ENCODE results near the gene LRRC32.

The LRRC32 gene

DNA sequence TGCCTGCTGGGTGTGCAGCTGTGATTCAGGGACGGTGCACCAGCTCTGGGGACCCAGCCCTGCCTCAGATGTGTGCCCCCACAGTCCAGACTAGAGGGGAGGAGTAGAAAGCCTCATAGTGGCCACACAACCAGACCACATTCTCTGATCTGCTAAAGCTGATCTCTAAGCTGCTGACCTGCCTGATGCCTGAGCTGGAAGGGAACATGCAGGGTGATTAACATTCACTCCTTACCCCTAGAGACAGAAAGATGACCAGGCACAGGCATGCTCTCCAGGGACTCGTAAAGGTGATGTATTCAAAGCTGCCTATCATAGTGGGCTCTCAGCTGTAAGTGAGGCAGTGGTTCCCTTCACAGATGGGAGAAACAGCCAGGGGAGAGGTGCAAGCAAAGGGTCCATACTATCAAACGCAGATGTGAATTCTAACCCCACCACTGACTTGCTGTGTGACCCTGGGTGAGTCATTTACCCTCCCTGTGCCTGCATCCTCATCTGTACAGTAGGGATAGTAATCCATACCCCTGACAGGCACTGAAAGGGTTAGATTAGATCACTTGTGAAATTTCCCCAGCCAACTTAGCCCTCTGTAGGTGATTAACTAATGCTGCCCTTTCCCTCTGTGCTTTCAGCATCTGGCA, 29.0 kb upstream of the LRRC32 start:
- no peak for DNase-seq

DNA sequence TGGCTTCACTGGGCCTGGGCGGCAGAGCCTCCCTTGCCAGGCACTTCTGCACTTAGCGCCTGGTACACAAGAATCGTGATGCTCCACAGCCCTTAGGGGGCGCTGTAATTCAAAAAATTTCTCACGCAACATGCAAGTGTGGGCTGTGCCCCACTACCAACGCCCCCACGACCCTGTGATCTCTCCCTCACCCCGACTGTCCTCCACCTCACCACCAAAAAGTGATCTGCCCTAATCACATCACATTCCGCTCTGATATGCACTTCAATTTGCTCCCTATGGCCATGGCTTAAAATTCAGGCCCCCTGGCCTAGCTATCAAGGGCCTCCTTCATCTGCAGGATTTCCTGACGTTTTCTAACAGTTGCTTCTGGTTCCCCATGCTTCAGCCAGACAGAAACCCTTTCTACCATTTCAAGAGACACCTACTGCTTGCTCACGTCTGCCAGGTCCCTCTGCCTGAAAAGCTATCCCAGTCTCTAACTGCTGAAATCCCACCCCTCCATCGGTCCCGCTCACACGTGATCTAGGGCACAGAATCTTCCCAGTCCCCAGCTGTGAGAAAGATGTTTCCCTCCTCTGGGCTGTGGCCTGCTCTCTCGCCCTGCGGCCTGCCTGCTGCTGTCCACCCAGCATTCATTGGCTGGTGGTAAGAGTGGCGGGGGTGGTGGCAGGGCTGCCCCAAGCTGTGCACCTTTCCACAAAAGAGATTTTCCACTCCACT, 27.9 kb upstream of the LRRC32 start:
- DNase-seq = no peak

GRCh38 chr11:76696756-76697155, 26.2 kb upstream of the LRRC32 start:
- DNase-seq = no peak

- no peak for DNase-seq
These were observed 25.2 kb upstream of the LRRC32 start for GRCh38 chr11:76695771-76696170.

- DNase-seq = no peak
These were observed 24.6 kb upstream of the LRRC32 start for GRCh38 chr11:76695133-76695532.

GRCh38 chr11:76694664-76695063, 24.1 kb upstream of the LRRC32 start:
- no peak for DNase-seq

DNA sequence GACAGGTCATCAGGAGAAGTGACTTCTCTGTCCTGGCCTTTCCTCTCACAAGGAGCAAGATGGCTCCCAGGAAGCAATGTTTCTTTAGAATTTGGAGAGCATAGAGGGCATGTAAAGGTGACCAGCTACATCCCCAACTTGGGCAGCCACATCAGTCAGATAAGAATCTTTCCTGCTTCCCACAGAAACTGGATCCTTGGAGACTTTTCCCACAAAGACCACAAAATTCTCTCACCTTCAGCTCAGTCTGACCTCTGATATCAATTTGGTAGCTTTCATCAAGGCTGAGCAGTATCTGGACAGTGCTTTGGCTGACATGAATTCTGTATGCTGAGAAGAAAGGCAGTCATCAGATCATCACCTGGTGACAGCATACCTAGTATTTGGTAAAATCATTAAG, 23.3 kb upstream of the LRRC32 start:
- DNase-seq = no peak

GRCh38 chr11:76692956-76693355, 22.4 kb upstream of the LRRC32 start:
- DNase-seq = no peak

- DNase-seq = no peak
These were observed 21.1 kb upstream of the LRRC32 start for GRCh38 chr11:76691655-76692054.

DNA sequence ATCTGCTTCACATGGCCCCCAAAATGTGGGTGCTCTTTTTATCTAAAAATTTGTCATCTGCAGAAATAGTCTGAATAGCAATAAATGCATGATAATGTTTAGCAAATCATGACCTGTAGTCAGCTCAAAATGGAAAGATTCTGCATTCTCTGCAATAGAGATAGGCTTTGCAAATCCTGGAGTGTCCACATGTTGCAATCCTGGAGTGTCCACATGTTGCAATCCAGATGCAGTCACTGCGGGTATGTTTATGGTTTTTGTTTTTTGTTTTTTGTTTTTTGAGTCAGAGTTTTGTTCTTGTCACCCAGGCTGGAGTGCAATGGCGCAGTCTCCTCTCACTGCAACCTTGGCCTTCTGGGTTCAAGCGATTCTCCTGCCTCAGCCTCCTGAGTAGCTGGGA, 20.2 kb upstream of the LRRC32 start:
- DNase-seq = no peak

- DNase-seq = no peak
These were observed 19.0 kb upstream of the LRRC32 start for GRCh38 chr11:76689313-76690260.

- DNase-seq = no peak
These were observed 17.6 kb upstream of the LRRC32 start for GRCh38 chr11:76688146-76688545.

DNA sequence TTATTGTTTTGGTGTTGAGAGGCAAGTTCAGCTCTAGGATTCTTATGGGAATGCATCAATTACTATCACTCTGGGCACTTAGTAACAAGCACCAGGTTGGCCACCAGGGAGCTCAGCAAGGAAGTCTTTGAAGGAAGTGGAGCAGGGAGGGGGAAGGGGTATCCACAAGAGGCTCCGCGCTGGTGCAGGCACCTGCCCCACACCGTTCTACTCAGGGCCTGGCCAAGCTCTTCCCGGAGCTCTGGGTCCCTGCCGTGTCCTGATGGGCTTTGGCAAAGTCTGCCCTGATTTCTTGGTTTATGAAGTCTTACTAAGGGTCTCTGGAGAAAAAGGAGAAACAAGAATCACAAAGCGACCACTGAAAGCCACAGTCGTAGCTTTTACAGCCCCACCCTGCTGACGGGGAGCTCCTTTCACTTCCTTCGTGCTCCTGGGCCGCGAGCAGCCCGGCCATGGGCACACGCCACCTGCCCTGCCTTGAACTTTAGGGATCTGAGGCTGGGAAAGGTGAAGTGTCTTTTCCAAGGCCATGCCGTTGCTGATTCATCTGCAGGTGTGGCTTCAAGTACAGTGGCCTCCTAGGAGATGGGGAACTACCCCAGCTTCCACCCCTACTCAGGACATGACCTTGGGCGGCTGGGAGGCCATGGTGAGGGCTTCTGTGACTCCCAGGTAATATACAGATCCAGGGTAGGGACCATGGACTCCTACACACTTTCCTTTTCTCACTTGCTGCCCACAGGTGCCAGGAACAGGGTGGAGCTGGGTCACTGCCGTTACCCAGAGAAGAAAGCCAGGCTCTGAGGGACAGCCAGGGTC, 15.9 kb upstream of the LRRC32 start:
- no peak for DNase-seq

- no peak for DNase-seq
These were observed 15.3 kb upstream of the LRRC32 start for GRCh38 chr11:76685831-76686230.

GRCh38 chr11:76685237-76685636, 14.7 kb upstream of the LRRC32 start:
- no peak for DNase-seq

DNA sequence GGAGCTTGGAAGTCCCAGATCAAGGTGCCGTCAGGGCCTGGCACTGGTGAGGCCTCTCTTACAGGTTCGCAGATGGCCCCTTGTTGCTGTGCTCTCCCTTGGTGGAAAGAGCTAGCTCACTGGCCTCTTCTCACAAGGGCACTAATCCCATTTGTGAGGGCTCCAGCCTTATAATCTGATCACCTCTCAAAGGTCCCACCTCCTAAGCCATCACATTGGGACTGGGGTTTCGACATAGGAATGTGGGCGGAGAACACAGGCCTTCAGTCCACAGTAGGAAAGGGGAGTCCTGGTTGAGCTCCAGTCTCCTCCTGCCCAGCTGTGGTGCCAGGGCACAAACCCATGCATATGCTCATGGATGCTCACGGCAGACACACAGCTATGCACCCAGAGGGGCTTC, 14.0 kb upstream of the LRRC32 start:
- DNase-seq = no peak

DNA sequence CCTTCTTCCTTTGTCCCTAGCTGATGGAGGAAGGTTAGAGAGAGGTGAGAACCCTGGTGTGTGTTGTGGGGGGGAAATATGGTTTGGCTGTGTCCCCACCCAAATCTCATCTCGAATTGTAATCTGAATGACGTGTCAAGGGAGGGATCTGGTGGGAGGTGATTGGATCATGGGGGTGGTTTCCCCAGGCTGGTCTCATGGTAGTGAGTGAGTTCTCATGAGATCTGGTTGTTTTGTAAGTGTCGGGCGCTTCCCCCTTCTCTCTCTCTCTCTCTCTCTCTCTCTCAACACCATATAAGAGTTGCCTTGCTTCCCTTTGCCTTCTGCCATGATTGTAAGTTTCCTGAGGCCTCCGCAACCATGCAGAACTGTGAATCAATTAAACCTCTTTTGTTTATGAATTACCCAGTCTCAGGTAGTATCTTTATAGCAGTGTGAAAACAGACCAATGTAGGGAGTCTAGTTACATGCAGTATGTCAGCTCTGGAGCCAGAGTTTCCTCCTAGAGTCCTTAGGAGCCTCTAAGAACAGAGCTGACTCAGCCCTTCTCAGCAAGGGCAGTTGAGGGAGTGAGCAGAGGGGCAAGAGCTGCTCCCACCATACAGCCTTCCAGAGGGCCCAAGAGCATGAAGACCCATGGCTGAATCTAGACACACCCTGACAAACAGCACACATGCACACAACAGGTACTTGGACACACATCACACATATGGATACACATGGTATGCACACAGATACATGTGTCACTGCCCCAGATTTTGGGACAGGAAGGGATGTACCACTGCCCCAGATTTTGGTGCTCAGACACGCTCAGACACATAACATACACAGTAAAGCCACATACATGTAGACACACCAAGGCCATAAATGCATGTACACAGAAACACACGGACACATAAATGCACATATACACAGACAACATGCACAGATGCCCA, 12.9 kb upstream of the LRRC32 start:
- DNase-seq = no peak

- DNase-seq = no peak
These were observed 12.1 kb upstream of the LRRC32 start for GRCh38 chr11:76682684-76683083.

- no peak for DNase-seq
These were observed 11.6 kb upstream of the LRRC32 start for GRCh38 chr11:76682106-76682505.

DNA sequence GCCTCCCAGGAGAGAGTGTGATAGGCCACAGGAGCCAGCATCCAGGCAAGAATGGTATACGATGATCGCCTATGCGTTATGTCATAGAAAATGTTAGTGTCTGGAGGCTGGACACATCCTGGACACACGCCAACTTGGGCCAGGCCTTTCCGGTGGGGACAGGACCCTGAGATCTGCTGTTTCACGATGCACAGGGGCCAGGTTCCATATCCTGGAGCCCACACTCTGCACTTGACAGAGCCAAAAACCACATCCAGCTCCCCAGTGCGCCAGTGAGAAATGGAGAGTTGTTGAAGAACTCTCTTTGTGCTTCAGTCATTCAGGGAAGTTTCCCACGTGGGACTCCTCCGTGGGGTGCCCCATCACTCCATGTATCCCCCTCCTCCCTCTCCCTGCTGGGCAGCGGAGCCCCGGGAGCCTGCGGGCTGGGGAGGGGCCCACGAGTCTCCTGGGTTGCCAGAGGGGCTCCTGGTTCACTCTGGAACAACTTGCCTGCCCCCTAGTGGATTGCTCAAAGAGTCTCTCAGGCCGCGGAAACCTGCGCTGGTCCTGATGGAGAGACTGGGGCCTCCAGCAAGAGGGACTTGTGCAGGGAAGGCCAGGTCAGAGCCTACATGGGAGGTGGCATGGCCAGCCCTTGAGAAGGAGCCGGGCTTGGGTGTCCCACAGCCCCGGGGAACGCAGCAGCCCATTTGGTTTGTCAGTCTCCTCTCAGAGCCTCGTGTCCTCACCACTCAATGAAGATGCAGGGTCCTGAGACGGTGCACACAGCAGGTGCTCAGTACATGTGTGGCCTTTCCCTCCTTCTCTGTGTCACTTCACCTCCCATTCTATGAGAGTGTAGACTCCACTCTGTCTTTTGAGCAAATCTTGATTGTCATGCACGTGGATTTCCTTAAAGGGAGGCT, 10.2 kb upstream of the LRRC32 start:
- peak; percentile 56 for DNase-seq

GRCh38 chr11:76678321-76678720, 7.8 kb upstream of the LRRC32 start:
- DNase-seq = no peak

Measured in stimulated activated CD4-positive, alpha-beta T cell treated with anti-CD3 and anti-CD28 coated beads, Interleukin-4, amount 100 ng/mL, for 1 hour (primary cell).